ENCODE measurements around the gene UNCX. TPM values are rescaled to one million over a fixed set of nuclear protein-coding genes. Genes with fewer than 3 reads are reported as not detected.

Gene UNCX
- total RNA-seq, 2 experiments from 2014 or later = not detected

- DNase-seq (no peak), ATAC-seq (no peak)
- CTCF ChIA-PET = no interaction called here
- no peaks in the 10 kb centered on the region for H3K4me1 Mint-ChIP-seq
- H3K27me3 Mint-ChIP-seq = peaks cover 60% of the 10 kb centered on the region
- H3K36me3 Mint-ChIP-seq = no peaks in the 10 kb centered on the region
- H3K9me3 Mint-ChIP-seq (ENCODE audit: low read depth) = no peaks in the 10 kb centered on the region
- H3K4me3 Mint-ChIP-seq = no peak overlapping the region
- H3K27ac Mint-ChIP-seq = no peak overlapping the region
These were observed 9.3 kb upstream of the UNCX start for GRCh38 chr7:1223196-1223981.

DNA sequence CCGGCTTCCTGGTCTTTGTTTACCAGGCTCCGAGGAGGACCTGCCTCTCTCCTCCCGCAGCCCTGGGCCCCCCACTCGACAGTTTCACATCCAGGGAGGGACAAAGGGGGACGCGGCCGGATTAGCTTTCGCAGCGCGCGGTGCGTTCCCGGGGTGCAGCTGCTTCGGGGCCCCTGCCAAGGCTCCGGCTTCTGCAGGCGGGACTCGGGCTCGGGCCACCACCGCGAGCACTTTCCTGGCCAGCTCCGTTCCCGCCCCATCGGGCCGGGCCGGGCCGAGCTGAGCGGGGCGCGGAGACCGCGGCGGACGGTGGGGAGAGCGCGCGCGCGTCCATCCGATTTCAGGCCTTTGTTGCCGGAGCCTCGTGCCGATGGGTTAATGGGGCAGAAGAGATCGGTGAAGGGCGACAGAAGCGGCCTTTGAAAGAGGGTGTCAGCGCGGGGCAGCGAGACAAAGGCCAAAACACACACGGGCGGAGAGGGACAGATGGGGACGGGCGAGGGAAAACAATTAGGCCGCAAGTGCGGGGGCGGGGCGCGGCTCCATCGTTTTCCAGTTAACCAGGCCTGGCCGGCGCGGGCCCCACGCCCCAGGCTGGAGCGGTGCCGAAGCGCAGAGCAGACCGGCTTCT is 8.5 kb upstream of the UNCX start:
- no peak overlapping the region for H3K4me3 Mint-ChIP-seq
- ATAC-seq (no peak), DNase-seq (no peak)
- H3K27ac Mint-ChIP-seq = no peak overlapping the region
- no peaks in the 10 kb centered on the region for H3K9me3 Mint-ChIP-seq (ENCODE audit: low read depth)
- H3K4me1 Mint-ChIP-seq = no peaks in the 10 kb centered on the region
- H3K27me3 Mint-ChIP-seq = peaks cover 68% of the 10 kb centered on the region
- no peaks in the 10 kb centered on the region for H3K36me3 Mint-ChIP-seq
- CTCF ChIA-PET = interaction anchor here (1.0 kb wide), 1 partner anchor 16 kb away, joined by 4 read pairs; no protein-coding TSS in a partner anchor

DNA sequence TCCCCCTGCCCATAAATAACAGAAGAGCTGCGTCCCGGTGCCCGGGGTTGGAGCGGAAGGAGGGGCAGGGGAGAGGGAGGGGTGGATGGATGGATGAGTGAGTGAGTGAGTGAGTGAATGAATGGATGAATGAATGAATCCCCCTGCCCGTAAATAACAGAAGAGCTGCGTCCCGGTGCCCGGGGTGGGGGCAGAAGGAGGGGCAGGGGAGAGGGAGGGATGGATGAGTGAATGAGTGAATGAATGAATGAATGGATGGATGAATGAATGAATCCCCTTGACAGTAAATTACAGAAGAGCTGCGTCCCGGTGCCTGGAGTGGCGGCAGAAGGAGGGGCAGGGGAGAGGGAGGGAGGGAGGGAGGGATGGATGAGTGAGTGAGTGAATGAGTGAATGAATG is 7.6 kb upstream of the UNCX start:
- Mint-ChIP-seq H3K27me3 (peaks cover 67% of the 10 kb centered on the region), H3K4me1 (no peaks in the 10 kb centered on the region), H3K9me3 (ENCODE audit: low read depth) (no peaks in the 10 kb centered on the region), H3K36me3 (no peaks in the 10 kb centered on the region), H3K4me3 (no peak overlapping the region), H3K27ac (no peak overlapping the region)
- DNase-seq (no peak), ATAC-seq (no peak)
- CTCF ChIA-PET = interaction anchor here (0.9 to 2.6 kb wide), 5 partner anchors 15 to 249 kb away, joined by 3 to 7 read pairs (median 4); no protein-coding TSS in a partner anchor

DNA sequence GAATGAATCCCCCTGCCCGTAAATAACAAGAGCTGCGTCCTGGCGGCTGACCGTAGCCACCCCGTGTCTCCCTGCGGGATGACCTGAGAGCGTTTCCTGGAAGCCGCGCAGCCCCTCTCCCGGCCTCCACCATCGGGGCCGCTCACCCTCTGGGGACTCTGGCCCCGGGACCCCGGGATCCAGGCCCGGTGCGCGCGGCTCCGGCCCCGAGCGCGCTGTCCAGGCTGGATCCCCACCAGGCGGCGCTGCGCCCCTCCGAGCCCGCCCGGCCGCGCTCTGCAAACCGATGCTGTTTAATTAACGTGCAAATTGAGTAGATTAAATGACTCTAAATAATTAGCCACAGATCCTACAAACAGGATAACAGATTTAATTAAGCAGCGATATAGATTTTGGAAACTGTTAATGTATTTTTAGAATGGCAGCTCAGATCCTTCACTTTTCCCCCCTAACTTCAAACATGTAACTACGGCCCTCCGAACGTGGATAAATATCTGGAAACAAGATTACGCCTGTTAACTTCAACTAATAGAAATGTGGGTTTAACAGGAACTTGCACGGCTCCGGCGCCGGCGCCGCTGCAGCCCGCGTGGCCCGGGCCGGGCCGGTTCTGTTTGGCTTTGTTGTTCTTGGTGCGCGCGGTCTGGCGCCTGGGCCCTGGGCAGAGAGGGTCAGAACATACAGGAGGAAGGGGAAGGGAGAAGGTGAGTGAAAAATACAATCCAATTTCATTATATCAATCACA is 7.1 kb upstream of the UNCX start:
- H3K27ac Mint-ChIP-seq = peak overlapping the region; percentile 22
- H3K36me3 Mint-ChIP-seq = no peaks in the 10 kb centered on the region
- H3K9me3 Mint-ChIP-seq (ENCODE audit: low read depth) = no peaks in the 10 kb centered on the region
- no peak overlapping the region for H3K4me3 Mint-ChIP-seq
- CTCF ChIA-PET = interaction anchor here (0.9 to 2.6 kb wide), 7 partner anchors 13 to 249 kb away, joined by 3 to 7 read pairs (median 4); no protein-coding TSS in a partner anchor
- ATAC-seq = peak; percentile 33
- H3K4me1 Mint-ChIP-seq = no peaks in the 10 kb centered on the region
- H3K27me3 Mint-ChIP-seq = peaks cover 65% of the 10 kb centered on the region
- DNase-seq = peak; percentile 46

- peaks cover 65% of the 10 kb centered on the region for H3K27me3 Mint-ChIP-seq
- H3K36me3 Mint-ChIP-seq = no peaks in the 10 kb centered on the region
- CTCF ChIA-PET = interaction anchor here (0.9 to 2.6 kb wide), 7 partner anchors 12 to 248 kb away, joined by 3 to 7 read pairs (median 4); no protein-coding TSS in a partner anchor
- DNase-seq = no peak
- H3K4me3 Mint-ChIP-seq = no peak overlapping the region
- ATAC-seq = no peak
- no peaks in the 10 kb centered on the region for H3K9me3 Mint-ChIP-seq (ENCODE audit: low read depth)
- H3K27ac Mint-ChIP-seq = peak overlapping the region; percentile 22
- H3K4me1 Mint-ChIP-seq = no peaks in the 10 kb centered on the region
These were observed 6.3 kb upstream of the UNCX start for GRCh38 chr7:1226186-1226901.

DNA sequence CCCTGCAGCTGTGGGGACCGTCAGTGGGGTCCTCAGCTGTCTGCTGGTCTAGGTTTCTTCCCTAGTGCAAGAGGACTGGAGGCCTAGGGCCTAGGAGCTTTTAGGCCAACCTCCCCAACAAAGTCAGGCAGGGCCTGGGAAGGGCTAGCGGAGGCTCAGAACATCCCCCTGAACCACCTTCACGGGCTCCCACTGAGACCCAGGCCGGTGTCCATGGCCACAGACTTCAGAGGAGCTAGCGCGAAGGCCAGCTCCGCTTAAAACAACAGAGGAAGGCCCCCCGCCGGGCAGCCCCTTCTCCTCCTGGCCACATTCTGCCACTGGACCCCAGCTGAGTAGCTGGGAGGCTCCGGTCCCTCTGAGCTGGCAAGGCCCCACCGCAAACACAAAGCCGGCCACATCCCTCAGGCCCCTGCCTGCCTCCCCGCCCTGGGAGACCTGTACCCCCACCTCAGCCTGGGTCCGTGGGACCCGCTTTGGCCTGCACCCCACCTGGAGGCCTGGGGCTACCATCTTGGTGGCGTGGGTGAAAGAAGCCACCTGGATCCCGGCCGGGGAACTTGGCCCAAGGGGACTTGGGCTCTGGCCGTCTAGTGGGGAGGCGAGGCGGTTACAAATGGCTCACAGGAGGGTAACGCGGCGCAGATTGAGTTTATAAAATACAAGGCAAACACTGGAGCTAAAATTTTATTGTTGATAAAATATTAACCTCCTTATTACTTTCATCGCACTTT is 5.4 kb upstream of the UNCX start:
- ATAC-seq (no peak), DNase-seq (no peak)
- peaks cover 2% of the 10 kb centered on the region for H3K4me1 Mint-ChIP-seq
- H3K9me3 Mint-ChIP-seq (ENCODE audit: low read depth) = no peaks in the 10 kb centered on the region
- no peaks in the 10 kb centered on the region for H3K36me3 Mint-ChIP-seq
- no peak overlapping the region for H3K4me3 Mint-ChIP-seq
- no peak overlapping the region for H3K27ac Mint-ChIP-seq
- peaks cover 67% of the 10 kb centered on the region for H3K27me3 Mint-ChIP-seq
- CTCF ChIA-PET = interaction anchor here (0.9 to 2.6 kb wide), 3 partner anchors 186 to 205 kb away, joined by 3 to 7 read pairs (median 3); no protein-coding TSS in a partner anchor

GRCh38 chr7:1227814-1228544 is 4.7 kb upstream of the UNCX start:
- CTCF ChIA-PET = no interaction called here
- Mint-ChIP-seq H3K27me3 (peaks cover 66% of the 10 kb centered on the region), H3K27ac (peak overlapping the region; percentile 15), H3K4me1 (peaks cover 2% of the 10 kb centered on the region), H3K9me3 (ENCODE audit: low read depth) (no peaks in the 10 kb centered on the region), H3K4me3 (no peak overlapping the region), H3K36me3 (no peaks in the 10 kb centered on the region)
- DNase-seq (no peak), ATAC-seq (no peak)

DNA sequence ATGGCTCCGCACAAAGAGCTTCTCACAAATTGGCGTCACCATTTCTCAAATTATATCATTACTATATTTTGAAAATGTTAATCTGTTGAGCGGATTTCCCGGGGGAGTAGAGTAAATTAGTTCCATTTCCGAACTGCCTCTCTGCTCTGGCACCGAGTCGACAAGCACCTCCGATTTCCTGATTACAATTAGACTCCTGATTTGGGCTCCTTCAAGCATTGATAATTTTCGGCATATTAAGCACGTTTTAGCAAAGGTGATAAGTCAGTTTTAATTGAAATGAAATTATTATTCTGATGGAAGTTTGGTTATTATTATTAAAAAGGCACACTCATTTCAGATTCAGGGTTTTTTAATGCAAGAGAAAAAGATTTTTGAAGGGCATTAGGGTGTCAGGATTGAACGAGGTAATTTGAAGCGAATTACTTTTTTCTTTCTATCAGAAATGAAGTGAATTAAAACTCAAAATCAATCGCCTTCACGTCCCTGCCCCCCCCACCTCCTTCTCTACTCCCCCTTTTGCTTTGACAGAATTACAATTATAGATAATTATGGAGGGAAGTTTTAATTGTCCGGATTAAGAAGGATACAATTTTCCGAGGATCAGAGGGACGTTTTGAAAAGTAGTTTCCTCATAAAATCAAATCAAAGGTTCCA is 4.0 kb upstream of the UNCX start:
- Mint-ChIP-seq H3K4me1 (peaks cover 2% of the 10 kb centered on the region), H3K27me3 (peaks cover 63% of the 10 kb centered on the region), H3K4me3 (no peak overlapping the region), H3K9me3 (ENCODE audit: low read depth) (no peaks in the 10 kb centered on the region), H3K27ac (peak overlapping the region; percentile 15), H3K36me3 (no peaks in the 10 kb centered on the region)
- DNase-seq (no peak), ATAC-seq (no peak)
- CTCF ChIA-PET = no interaction called here

DNA sequence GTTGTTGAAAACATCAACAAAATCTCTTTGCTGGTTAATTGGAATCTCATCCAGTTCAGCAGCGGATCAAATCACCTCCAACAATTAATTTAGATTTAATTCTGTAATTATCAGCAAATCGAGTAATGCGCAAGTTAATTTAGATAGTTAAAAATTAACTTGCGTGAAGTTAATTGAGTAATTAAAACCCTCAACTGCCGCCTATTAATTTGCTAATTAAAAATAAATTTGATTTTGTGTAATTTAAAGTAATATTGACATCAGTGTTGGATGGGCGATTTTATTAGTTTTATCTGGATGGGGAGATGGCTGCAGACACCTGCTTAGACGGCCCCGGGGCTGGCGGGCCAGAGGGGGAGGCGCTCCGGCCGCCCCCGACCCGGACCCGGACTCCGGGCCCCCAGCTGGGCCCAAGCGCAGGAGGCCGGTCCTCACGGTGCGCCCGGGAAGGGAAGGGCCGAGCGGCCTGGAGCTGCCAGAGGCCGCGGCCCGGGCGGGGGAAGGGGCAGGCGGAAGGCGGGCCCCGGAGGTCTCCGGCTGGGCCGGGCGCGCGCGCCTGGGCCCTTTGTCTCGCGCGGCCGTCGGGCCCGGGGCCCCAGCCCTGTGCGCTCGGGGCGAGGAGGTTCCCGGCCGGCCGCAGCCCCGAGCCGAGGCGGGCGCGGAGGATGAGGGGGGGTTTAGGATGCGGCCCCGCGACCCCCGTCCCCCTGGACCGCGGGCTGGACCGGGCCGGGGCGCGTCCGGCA is 3.3 kb upstream of the UNCX start:
- CTCF ChIA-PET = interaction anchor here (1.0 kb wide), 1 partner anchor 9 kb away, joined by 3 read pairs; no protein-coding TSS in a partner anchor
- H3K4me1 Mint-ChIP-seq = peaks cover 4% of the 10 kb centered on the region
- DNase-seq (no peak), ATAC-seq (no peak)
- H3K9me3 Mint-ChIP-seq (ENCODE audit: low read depth) = no peaks in the 10 kb centered on the region
- H3K36me3 Mint-ChIP-seq = peaks cover under 1% of the 10 kb centered on the region
- no peak overlapping the region for H3K4me3 Mint-ChIP-seq
- no peak overlapping the region for H3K27ac Mint-ChIP-seq
- H3K27me3 Mint-ChIP-seq = peaks cover 68% of the 10 kb centered on the region

DNA sequence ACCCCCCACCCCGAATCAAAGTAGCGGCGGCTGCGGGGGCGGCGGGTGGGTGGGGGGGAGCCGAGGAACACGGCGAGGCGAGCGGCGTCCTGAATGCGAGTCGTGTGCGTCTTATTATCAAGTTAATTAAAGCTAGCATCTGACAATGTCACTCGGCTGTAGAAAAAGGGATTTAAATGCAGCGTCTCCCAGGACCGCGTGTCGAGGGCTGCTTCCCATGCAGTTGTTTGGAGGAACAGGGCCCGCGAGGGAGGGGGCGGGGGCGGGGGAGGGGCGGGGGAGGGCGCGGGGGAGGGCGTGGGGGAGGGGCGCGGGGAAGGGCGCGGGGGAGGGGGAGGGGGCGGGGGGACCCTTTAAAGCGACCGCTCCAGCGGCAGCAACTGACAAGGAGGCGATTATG is 2.7 kb upstream of the UNCX start:
- Mint-ChIP-seq H3K9me3 (ENCODE audit: low read depth) (no peaks in the 10 kb centered on the region), H3K36me3 (peaks cover 5% of the 10 kb centered on the region), H3K27ac (no peak overlapping the region), H3K4me1 (peaks cover 9% of the 10 kb centered on the region), H3K27me3 (peaks cover 73% of the 10 kb centered on the region), H3K4me3 (no peak overlapping the region)
- CTCF ChIA-PET = interaction anchor here (1.0 kb wide), 1 partner anchor 8 kb away, joined by 3 read pairs; no protein-coding TSS in a partner anchor
- ATAC-seq = no peak
- DNase-seq = no peak

Measured in activated CD8-positive, alpha-beta memory T cell treated with anti-CD3 and anti-CD28 coated beads, Interleukin-2, amount 10 ng/mL, durations not matched to agents 7 days and 5 days (primary cell).